HL-60/S4 treated with retinoic acid at 250 ng/mL for 4 days and 3 days (cell line): ENCODE results near the gene ENOX1.

Source experiments
- in situ Hi-C: fragments of 300-500 bp; cut with MboI; formaldehyde crosslinking; loops from 2 replicates; pipeline ENCODE4 v1.7.0; 2022; ENCODE audit warnings: low sequenced_read_pairs

Gene ENOX1

GRCh38 chr13:43492745-43493144 is 294.0 kb downstream of the ENOX1 start:
- in situ Hi-C loops: no loop called here

- in situ Hi-C loops: no loop called here
Measured at GRCh38 chr13:43492311-43492710, 294.5 kb downstream of the ENOX1 start.

- in situ Hi-C loops: no loop called here
Measured at GRCh38 chr13:43489233-43489632, 297.5 kb downstream of the ENOX1 start.

GRCh38 chr13:43487885-43488284 is 298.9 kb downstream of the ENOX1 start:
- in situ Hi-C loops: no loop called here

GRCh38 chr13:43487461-43487860 is 299.3 kb downstream of the ENOX1 start:
- in situ Hi-C loops: no loop called here

GRCh38 chr13:43484432-43485225 is 302.1 kb downstream of the ENOX1 start:
- in situ Hi-C loops: no loop called here

GRCh38 chr13:43483930-43484329 is 302.8 kb downstream of the ENOX1 start:
- in situ Hi-C loops: no loop called here

- in situ Hi-C loops: no loop called here
Measured at GRCh38 chr13:43482641-43483040, 304.1 kb downstream of the ENOX1 start.

- in situ Hi-C loops: no loop called here
Measured at GRCh38 chr13:43482026-43482425, 304.7 kb downstream of the ENOX1 start.

- in situ Hi-C loops: no loop called here
Measured at GRCh38 chr13:43478902-43479301, 307.9 kb downstream of the ENOX1 start.

- in situ Hi-C loops: no loop called here
Measured at GRCh38 chr13:43478211-43478610, 308.6 kb downstream of the ENOX1 start.

GRCh38 chr13:43475140-43475539 is 311.6 kb downstream of the ENOX1 start:
- in situ Hi-C loops: no loop called here

GRCh38 chr13:43473437-43473836 is 313.3 kb downstream of the ENOX1 start:
- in situ Hi-C loops: no loop called here

GRCh38 chr13:43472980-43473379 is 313.8 kb downstream of the ENOX1 start:
- in situ Hi-C loops: no loop called here

GRCh38 chr13:43472339-43472738 is 314.4 kb downstream of the ENOX1 start:
- in situ Hi-C loops: no loop called here

- in situ Hi-C loops: no loop called here
Measured at GRCh38 chr13:43470610-43471009, 316.2 kb downstream of the ENOX1 start.

GRCh38 chr13:43469791-43470190 is 317.0 kb downstream of the ENOX1 start:
- in situ Hi-C loops: no loop called here

- in situ Hi-C loops: no loop called here
Measured at GRCh38 chr13:43464578-43465264, 322.1 kb downstream of the ENOX1 start.

- in situ Hi-C loops: no loop called here
Measured at GRCh38 chr13:43448605-43449336, 338.0 kb downstream of the ENOX1 start.

GRCh38 chr13:43446126-43446525 is 340.6 kb downstream of the ENOX1 start:
- in situ Hi-C loops: no loop called here

- in situ Hi-C loops: no loop called here
Measured at GRCh38 chr13:43445668-43446067, 341.1 kb downstream of the ENOX1 start.

GRCh38 chr13:43444081-43444480 is 342.7 kb downstream of the ENOX1 start:
- in situ Hi-C loops: no loop called here
